ENCODE measurements around the gene RIPK3. TPM values are rescaled to one million over a fixed set of nuclear protein-coding genes. Genes with fewer than 3 reads are reported as not detected.

The RIPK3 gene
- total and polyA plus RNA-seq, 2 experiments from 2014 or later, result 0.32 to 1.5 TPM

GRCh38 chr14:24310646-24311604 lies 28.9 kb downstream of the RIPK3 start, which contains the start of gene LTB4R:
Gene LTB4R, plus strand, starts transcription at chr14:24311502. Its CDS starts 4,150 bp downstream, at chr14:24315652.
- peaks cover 15% of the 10 kb centered on the region for H3K4me1 Mint-ChIP-seq
- no peaks in the 10 kb centered on the region for H3K36me3 ChIP-seq (ENCODE audit: insufficient read depth)
- no peaks in the 10 kb centered on the region for H3K79me2 ChIP-seq (replicated peaks; ENCODE audit: insufficient read depth)
- peaks cover 4% of the 10 kb centered on the region; the same call in 1 of the 2 replicates for H3K4me1 ChIP-seq (ENCODE audit: insufficient read depth)
- peak; percentile 79 for DNase-seq (ENCODE audit: low spot score)
- H2AFZ ChIP-seq, result no peak within 1 kb of the TSS
- peak within 1 kb of the TSS; percentile 51 for H3K4me3 ChIP-seq
- no peaks in the 10 kb centered on the region for H3F3A ChIP-seq (replicated peaks; ENCODE audit: low read depth)
- peaks cover 18% of the 10 kb centered on the region; the same call in 1 of the 2 replicates for H3K27me3 ChIP-seq (ENCODE audit: insufficient read depth)
- no peak for TF ChIP-seq EZH2phosphoT487 (IDR thresholded peaks at IDR 0.05; ENCODE audit: unreplicated experiment)
- TF ChIP-seq ZNF114 (CRISPR knock-in tag; IDR thresholded peaks at IDR 0.05), result no peak
- peak in 1 of 2 experiments; percentile 42; a peak in 1 of 4 replicates for TF ChIP-seq CTCF (conservative IDR thresholded peaks at IDR 0.05; ENCODE audit: low read depth in 2 of 2)
- TF ChIP-seq CREB1 (CRISPR knock-in tag; IDR thresholded peaks at IDR 0.05; ENCODE audit: low read depth), result no peak
- no peak for TF ChIP-seq EZH2 (IDR thresholded peaks at IDR 0.05; ENCODE audit: low read depth, unreplicated experiment)
- TF ChIP-seq, protein P1, sequence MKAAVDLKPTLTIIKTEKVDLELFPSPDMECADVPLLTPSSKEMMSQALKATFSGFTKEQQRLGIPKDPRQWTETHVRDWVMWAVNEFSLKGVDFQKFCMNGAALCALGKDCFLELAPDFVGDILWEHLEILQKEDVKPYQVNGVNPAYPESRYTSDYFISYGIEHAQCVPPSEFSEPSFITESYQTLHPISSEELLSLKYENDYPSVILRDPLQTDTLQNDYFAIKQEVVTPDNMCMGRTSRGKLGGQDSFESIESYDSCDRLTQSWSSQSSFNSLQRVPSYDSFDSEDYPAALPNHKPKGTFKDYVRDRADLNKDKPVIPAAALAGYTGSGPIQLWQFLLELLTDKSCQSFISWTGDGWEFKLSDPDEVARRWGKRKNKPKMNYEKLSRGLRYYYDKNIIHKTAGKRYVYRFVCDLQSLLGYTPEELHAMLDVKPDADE (IDR thresholded peaks at IDR 0.05), result no peak
- H3K27ac Mint-ChIP-seq, result no peak within 1 kb of the TSS
- no peaks in the 10 kb centered on the region; the same call in none of the 2 replicates for H4K20me1 ChIP-seq (replicated peaks; ENCODE audit: insufficient read depth)
- no peak within 1 kb of the TSS for H3K27ac ChIP-seq (ENCODE audit: low read depth)
- peak within 1 kb of the TSS; percentile 68 for H3K4me2 ChIP-seq
- peak; percentile 79 for ATAC-seq
- H3K9me3 Mint-ChIP-seq, result no peaks in the 10 kb centered on the region
- H3K4me3 Mint-ChIP-seq, result peak within 1 kb of the TSS; percentile 63
- peaks cover 32% of the 10 kb centered on the region for H3K27me3 Mint-ChIP-seq (ENCODE audit: insufficient read depth, low read depth, poor library complexity)
- H3K36me3 Mint-ChIP-seq (ENCODE audit: low read depth), result peaks cover 33% of the 10 kb centered on the region
- no peaks in the 10 kb centered on the region for H3K9me2 ChIP-seq (ENCODE audit: insufficient read depth)

- peaks cover 16% of the 10 kb centered on the region; the same call in 1 of the 2 replicates for H3K27me3 ChIP-seq (ENCODE audit: insufficient read depth)
- H3K4me3 ChIP-seq, result peak overlapping the region; percentile 51; the same call in 1 of the 2 replicates
- no peaks in the 10 kb centered on the region for H3K36me3 ChIP-seq (ENCODE audit: insufficient read depth)
- peaks cover 30% of the 10 kb centered on the region for H3K27me3 Mint-ChIP-seq (ENCODE audit: insufficient read depth, low read depth, poor library complexity)
- peaks cover 4% of the 10 kb centered on the region; the same call in 1 of the 2 replicates for H3K4me1 ChIP-seq (ENCODE audit: insufficient read depth)
- no peaks in the 10 kb centered on the region for H3K9me3 Mint-ChIP-seq
- H3K4me2 ChIP-seq, result peak overlapping the region; percentile 68; the same call in 1 of the 2 replicates
- no peak for ATAC-seq
- H3K36me3 Mint-ChIP-seq (ENCODE audit: low read depth), result peaks cover 40% of the 10 kb centered on the region
- DNase-seq (ENCODE audit: low spot score), result no peak
- H3K27ac ChIP-seq (ENCODE audit: low read depth), result no peak overlapping the region
- H3K27ac Mint-ChIP-seq, result no peak overlapping the region
- peaks cover 15% of the 10 kb centered on the region for H3K4me1 Mint-ChIP-seq
- H4K20me1 ChIP-seq (replicated peaks; ENCODE audit: insufficient read depth), result no peaks in the 10 kb centered on the region; the same call in none of the 2 replicates
- H3K4me3 Mint-ChIP-seq, result peak overlapping the region; percentile 63
- TF ChIP-seq POLR2AphosphoS5 (IDR thresholded peaks at IDR 0.05; ENCODE audit: low read depth), result no peak
- no peak for TF ChIP-seq EZH2phosphoT487 (IDR thresholded peaks at IDR 0.05; ENCODE audit: unreplicated experiment)
- TF ChIP-seq EZH2 (IDR thresholded peaks at IDR 0.05; ENCODE audit: low read depth, unreplicated experiment), result no peak
- TF ChIP-seq STAT1 (IDR thresholded peaks at IDR 0.05; ENCODE audit: unreplicated experiment), result no peak
- no peak for TF ChIP-seq ZNF331 (CRISPR knock-in tag; IDR thresholded peaks at IDR 0.05; ENCODE audit: low read depth)
- TF ChIP-seq, protein P1 (IDR thresholded peaks at IDR 0.05), result no peak
- no peak for TF ChIP-seq CREB1 (CRISPR knock-in tag; IDR thresholded peaks at IDR 0.05; ENCODE audit: low read depth)
- TF ChIP-seq JUNB (IDR thresholded peaks at IDR 0.05; ENCODE audit: unreplicated experiment), result no peak
- no peak for TF ChIP-seq ZNF114 (CRISPR knock-in tag; IDR thresholded peaks at IDR 0.05)
- no peak for TF ChIP-seq CTCF (conservative IDR thresholded peaks at IDR 0.05; ENCODE audit: low read depth in 2 of 2)
- H3K9me2 ChIP-seq (ENCODE audit: insufficient read depth), result no peaks in the 10 kb centered on the region
- H3F3A ChIP-seq (replicated peaks; ENCODE audit: low read depth), result no peaks in the 10 kb centered on the region
- H3K79me2 ChIP-seq (replicated peaks; ENCODE audit: insufficient read depth), result no peaks in the 10 kb centered on the region
- no peak overlapping the region for H2AFZ ChIP-seq
Measured at GRCh38 chr14:24310265-24310645, 29.5 kb downstream of the RIPK3 start.
